NK-92 (cell line): ENCODE data around the gene RHCG.

Source experiments
- DNase-seq: peaks from one replicate; lab custom pipeline; 2025; ENCODE audit not compliant: unreplicated experiment; lab: John Stamatoyannopoulos, UW

Gene RHCG

DNA sequence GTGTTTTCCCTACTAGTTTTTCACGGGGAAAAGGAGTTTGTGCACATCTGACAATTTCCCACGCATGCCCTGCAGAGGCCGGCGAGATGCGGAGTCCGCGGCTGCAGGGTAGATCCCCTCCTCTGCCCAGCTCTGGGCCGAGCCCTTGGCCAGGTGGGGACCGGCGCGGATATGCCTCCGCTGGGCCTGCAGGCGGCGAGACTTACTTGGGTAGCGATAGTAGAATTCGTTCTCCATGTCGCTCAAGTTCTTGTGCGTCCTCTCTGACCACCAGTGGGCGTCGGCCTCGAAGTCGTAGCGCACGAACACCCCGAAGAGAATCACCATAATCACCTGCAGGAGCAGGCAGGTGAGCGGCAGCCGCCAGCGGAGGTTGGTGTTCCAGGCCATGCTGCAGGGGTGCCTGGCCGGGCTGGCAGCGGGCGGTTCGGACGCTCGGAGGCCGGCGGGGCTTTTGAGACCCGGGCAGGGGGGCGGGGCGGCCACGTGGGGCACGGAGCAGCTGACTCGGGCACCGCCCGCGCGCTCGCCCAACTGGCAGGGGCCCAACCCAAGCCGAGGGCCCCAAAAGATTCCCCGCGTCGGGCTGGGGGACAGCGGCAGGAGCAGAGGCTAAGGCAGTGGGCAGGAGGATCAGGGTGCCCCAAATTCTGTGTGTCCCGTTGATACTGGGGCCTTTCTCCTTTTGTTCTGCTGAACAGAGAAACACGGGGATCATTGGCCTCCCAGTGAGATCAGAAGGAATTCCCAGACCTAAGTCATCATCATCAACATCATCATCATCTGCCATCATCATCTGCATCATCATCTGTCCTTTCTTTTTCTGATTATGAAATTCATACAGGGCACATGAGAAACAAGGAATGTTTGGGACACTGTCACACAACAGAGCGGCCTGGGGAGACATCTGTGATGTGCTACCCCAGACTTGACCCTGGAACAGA lies at the start of gene RHCG:
Gene RHCG (minus strand): TSS at position 429 of the 944 bp plus-strand sequence. CDS start 39 bp downstream, at position 390.
- no peak for DNase-seq

DNA sequence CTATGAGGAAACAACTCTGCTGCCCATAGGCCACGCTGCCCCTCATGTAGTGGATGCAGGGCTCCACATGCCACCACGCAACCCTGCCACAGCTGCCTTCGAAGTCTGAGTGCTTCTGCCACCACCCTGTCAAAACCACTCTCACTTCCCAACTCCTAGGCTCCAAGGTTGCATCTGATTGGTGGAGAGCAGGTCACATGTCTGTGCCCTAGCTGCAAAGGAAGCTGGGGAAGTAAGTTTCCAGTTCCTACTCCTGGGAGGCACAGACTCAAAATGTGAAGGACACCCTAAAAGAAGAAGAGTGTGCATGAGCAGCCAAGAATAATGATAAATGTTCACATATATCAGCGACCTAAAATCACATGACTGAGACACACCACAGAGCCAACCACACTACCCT lies 47.0 kb upstream of the RHCG start:
- DNase-seq, result no peak

DNA sequence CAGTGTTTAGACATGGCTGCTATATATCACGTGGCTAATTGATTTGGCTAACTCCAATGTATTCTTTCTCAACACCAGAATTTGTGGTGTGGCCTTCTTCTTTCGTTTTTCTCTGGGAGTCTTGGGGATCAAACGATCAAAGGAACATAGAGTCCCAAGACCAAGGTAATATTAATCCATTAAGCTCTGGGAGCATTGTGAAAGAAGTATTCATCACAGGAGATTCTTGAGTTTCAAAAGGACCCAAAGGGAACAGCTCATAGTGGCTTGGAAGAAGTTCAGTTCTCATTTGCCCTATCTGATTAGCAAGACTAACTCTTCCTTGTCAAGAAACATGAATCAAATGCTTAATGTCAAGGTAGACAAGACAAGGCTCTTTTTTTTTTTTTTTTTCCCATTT lies 46.0 kb upstream of the RHCG start:
- DNase-seq, result no peak

DNA sequence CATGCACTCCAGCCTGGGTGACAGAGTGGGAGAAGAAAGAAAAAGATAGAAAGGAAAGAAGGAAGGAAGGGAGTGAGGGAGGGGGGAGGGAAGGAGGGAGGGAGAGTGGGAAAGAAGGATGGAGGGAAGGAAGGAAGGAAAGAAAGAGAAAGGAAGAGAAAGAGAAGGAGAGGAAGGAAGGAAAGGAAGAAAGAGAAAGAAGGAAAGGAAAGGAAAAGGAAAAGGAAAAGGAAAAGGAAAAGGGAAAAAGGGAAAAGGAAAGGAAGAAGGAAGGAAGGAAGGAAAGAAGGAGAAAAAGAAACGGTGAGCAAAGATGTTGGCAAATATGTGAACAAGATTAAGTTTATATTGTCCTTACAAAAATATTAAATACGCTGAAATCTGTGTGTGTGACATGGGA lies 42.6 kb upstream of the RHCG start:
- no peak for DNase-seq

DNA sequence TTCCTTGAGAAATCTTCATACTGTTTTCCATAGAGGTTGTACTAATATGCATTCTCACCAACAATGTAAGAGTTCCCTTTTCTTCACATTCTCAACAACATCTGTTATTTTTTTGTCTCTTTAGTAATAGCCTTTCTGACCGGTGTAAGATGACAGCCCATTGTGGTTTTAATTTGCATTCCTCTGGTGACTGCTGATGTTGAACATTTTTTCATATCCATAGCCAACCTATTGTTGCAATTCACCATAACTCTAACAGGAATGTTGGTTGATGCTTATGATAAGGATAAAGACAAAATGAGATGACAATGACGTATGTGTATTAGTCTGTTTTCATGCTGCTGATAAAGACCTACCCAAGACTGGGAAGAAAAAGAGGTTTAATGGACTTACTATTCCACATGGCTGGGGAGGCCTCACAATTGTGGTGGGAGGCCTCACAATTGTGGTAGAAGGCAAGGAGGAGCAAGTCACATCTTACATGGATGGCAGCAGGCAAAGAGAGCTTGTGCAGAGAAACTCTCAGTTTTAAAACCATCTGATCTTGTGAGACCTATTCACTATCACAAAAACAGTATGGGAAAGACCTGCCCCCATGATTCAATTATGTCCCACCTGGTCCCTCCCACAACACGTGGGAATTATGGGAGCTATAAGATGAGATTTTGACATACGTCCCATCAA lies 37.6 kb upstream of the RHCG start:
- no peak for DNase-seq

DNA sequence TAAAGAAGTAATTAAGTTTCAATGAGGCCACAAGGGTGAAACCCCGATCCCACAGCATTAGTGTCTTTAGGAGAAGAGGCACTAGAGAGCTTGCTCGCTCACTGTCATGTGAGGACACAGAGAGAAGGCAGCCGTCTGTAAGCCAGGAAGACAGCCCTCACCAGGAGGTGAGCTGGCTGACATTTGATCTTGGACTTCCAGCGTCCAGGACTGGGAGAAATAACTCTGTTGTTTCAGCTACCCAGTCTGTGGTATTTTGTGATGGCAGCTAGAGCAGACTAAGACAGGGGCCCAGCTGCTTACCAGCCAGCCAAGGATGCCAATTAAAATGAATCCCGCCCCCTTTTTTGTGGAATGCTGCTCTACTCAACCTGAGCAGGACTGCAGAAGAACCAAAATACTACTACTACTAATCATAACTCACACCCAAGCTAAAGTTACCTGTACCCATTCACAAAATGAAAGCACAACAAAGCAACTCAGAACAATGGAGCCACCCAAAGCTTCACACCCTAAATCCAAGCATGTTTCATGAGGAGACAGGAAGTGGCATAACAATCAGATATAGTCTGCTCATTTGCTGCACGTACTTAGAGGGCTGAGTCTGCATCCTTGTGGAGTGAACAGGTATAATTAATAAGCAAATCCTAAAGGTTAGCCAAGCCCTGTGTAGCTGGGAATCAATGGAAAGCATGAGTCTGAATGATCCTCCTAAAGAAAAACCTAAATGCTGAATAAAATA lies 35.6 kb upstream of the RHCG start:
- DNase-seq, result no peak

DNA sequence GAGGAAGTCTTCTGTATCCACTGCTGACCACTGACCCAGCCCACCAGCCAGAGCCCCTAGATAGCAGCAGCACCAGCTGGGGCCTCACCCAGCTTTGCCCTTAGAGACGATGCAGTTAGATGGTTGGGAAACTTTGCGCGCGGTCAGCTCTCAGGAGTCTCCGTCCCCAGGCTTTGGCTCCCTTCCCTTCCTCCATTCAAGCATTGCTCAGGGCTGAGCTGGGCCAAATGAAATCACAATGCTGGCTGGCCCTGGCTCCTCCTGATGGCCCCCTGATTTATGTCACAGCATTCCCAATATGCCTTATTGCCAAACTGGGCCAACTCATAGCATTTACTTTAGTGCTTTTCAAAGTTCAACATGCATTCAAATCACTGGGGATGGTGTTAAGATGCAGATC lies 34.6 kb upstream of the RHCG start:
- no peak for DNase-seq

DNA sequence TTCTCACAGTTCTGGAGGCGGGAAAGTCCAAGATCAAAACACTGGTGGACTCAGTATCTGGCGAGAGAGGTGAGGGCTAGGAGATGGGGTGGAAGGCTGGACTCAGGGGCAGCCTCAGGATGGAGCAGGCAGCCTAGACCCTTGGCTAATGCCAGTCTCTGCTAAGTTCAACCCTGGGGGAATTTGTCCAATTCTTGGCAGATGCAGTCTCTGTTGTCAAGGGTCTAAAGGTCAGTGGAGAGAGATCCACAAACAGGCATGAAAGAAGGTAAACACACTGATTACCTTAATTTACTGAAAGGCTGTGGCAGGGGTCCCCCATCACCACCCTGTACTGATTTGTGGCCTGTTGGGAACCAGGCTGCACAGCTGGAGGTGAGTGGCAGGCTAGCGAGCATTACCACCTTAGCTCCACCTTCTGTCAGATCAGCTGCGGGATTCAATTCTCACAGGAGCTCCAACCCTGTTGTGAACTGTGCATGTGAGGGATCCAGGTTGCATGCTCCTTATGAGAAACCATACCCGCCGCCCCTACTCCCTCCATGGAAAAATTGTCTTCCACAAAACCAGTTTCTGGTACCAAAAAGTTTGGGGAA lies 32.5 kb upstream of the RHCG start:
- no peak for DNase-seq

DNA sequence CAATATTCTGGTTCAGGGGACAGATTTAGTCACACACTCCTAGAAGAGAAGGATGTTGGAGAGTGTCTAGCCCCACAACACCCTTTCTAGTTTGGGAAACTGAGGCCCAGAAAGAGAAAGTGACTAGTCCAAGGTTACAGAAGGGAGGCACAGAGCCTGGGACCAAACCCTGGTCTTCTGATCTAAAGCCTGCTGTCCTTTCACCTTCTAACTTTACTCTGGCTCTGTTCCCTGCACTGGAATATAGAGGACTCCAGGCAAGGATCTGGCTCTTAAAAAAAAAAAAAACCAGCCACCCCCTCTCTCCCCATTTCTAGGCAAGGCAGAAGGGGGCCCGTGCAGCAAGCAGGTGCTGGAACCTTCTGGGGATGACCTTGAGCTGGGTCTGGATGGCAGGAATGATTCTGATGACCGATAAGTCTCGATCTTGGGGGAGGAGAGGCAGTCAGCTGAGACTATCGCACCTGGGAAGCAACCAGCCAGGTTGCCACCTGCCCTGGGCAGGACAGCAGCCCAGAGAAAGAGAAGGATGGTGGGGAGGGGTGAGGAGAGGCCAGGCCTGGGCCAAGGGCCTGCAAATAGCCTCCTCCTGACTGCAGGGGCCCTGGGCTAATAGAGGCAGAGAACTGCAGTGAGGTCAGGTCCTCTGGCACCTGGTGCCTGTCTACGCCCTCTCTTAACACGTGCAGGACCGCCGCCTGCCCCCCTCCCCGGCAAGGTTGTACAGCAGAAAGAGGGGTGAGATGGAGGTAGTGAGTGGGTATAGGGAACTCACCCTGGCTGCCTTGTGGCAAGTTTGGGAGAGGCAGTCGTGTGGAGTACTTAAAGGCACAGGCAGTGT lies 30.4 kb upstream of the RHCG start:
- DNase-seq, result no peak

DNA sequence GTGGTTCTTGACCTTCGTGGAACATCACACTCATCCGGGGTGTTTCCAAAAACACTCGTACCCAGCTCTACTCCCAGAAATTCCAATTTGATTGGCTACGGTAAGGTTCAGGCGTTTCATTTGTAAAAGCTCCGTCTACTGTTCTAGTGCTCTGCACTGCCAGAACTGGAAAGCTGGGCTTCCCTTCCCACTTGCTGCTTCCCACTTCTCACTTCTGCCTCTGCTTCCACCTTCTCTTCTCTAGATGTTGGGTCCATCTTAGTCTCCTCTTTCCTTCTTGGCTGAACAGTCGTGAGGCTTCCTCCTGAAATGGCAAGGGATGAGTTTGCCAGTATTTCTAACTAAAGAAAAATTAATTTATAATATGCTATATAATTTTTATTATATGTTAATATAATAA lies 29.8 kb upstream of the RHCG start:
- DNase-seq, result no peak

DNA sequence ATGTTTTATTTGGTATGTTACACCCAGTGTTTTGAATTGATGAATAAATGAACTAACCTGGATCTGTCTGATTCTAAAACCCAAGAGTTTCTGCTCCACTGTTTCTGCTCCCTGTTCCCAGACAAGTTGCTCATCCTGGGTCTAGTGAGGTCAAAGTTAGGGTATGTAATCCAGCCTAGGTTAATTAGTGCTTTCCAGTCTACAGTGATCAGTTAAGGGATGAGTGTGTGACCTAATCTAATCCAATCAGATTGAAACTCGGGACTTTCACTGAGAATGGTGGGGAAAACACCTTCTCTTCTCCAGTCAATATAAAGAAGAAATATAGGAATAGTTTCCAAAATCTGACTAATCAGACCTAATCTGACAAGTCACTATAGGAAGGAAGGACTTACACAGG lies 27.8 kb upstream of the RHCG start:
- no peak for DNase-seq

DNA sequence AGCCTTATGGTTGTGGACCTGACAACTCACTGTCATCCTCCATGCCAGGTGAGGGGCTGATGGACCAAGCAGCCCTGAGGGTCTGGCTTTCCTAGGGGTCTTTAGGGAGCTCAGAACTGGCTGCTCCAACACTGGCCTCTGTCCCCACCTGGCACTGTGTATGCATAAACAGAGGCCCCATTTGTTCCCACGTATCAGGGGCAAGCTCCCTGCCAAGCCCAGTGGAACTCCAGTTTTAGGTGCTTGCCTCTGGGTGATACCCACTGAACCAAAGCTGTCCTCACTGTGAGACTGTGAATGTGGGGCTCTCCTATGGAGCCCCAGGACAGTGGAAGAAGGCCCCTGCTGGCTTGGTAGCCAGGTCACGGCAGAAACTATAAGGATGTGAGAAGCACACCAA lies 26.7 kb upstream of the RHCG start:
- DNase-seq, result no peak

DNA sequence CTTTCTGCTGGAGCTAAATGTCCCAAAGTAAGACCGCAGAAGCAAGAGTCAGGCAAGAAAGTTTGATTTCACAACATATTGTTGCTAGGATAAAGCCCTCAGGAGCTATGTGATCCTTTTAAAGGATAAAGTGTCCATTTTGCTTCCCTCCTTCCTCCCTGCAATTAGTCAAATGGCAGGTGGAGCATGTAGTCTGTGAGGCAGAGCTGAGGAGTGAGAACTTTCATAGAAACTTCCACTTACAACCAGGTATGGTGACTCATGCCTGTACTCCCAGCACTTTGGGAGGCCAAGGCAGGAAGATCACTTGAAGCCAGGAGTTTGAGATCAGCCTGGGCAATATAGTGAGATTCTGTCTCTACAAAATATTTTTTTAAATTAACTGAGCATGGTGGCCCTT lies 25.2 kb upstream of the RHCG start:
- DNase-seq, result no peak

DNA sequence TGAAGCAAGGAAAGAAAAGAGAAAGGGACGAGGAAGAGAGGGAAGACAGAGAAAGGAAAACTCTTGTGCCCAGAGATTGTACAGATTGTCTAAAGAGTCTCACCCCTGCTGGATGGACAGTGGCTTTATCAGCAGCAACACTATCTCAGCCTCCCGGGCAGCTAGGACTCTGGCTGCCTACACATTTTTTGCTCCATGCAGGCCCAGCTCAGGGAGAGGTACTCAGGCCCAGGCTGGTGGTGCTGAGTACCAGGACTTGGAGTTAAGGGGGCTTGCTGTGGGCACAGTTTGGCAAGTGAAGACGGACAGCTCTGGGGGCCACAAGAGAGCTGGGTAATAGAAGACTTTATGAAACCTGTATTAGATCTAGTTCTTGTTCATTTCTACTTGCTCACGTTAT lies 19.1 kb upstream of the RHCG start:
- DNase-seq, result no peak

DNA sequence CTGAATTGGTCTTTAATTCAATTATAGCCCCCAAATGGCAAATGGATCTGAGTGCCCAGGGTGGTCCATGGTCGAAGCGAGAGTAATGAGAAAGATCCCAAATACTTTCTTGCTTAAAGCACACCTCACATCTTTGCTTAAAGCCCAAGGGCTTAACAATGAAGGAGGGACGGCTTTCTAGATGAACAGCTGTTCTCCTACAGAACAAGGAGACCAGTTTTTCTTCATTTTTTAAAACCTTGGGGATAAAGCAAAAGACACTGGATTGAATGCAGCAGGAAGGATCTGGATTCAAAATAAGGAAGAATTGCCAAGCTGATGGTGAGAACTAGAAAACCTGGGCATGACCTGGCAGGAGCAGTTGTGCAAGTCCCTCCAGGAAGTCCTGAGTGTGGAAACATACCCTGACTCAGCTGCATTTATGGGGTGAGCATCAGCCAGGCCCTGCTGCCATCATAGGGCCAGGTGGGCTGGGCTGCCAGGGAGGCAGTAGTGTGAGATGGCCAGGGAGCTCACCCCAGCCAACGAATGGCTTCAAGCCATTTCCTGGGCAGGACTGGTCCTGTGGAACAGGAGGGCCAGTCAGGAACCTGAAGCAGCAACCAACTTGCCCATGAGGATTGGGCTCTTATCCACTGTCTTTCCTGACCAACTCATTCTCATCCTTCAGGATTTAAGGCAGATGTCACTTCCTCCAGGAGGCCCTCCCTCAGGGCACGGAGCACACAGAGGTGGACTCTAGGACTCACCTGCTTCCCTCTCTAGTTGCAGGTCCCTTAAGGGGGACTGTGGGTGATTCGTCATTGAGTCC lies 18.4 kb upstream of the RHCG start:
- no peak for DNase-seq

DNA sequence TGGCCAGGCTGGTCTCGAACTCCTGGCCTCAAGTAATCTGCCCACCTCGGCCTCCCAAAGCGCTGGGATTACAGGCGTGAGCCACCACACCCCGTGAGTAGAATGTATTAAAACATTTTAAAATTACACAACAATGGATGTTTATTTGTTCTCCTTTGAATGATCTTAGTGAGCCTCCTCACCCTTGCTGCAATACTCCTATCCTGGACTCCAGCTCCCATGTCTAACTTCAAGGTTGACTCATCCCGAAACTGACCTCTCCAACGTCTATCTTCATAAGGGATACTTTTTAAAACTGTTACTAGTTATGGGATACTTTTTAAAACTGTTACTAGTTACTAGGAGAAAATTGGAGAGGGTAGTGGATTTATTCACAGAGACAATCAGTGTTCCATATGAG lies 17.8 kb upstream of the RHCG start:
- DNase-seq, result no peak

DNA sequence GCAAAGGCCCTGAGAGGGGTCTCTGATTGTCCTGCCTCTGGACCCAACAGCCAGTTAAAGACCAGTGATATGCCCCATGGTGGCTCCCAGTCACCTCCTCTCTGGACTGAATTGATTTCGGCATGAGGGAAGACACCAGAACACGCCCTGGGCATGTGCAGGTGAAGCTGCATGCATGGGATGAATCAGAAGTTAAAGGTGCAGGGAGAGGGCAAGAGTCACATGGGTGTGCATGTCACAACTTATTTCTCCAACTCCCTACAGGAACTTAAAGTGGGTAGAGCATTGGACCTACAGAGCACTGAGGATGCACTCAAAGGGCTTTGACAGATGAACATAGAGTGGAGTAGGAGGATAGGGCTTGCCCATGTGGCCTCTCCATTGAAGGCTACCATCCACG lies 16.9 kb upstream of the RHCG start:
- no peak for DNase-seq

DNA sequence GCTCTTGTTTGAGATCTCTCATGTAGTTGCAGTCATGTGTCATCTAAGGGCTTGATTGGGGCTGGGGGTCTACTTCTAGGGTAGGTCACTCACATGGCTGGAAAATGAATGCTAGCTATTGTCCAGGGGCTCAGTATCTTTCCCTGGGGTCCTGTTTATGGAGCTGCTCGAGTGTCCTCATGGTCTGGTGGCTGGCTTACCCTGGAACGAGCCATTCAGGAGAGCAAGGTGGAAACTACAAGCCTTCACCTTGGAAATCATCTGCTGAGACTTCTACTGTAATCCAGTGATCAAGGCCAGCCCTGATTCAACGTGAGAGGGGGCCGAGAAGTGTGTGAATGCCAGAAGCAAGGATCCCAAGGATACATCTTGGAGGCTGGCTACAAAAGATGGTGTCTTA lies 16.2 kb upstream of the RHCG start:
- no peak for DNase-seq

DNA sequence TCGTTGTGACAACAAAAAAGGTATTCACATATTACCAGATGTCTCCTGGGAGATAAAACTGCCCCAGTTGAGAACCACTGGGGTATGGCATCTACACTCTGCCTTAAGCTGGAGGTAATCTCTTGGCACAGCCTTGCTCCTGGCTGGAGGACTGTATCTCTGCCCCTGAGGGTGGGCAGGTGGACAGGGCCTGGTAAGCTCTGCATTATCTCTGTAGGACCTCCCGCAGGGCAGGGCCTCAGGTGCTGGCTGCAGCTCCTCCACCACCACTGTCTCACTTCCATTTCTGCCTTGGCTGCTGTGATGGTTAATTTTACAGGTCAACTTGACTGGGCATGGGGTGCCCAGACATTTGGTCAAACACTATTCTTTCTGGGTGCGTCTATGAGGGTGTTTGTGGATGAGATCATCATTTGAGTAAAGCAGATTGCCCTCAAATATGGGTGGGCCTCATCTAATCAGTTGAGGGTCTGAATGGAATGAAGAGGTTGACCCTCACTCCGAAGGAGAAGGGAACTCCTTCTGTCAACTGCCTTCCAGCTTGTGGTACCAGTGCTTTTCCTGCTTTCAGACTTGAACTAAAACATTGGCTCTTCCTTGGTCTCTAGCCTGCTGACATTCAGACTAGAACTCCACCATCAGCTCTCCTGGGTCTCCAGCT lies 9.8 kb upstream of the RHCG start:
- DNase-seq, result no peak
